ENCODE results near the gene ZNF225.
A peak's percentile ranks its signal among the peaks of the same experiment; 100 is the strongest.
"Not testable (repeated sequence)": the region's sequence is repeated elsewhere in the genome, so short reads cannot be mapped to it uniquely, and the experiment has no call there.

Gene ZNF225

DNA sequence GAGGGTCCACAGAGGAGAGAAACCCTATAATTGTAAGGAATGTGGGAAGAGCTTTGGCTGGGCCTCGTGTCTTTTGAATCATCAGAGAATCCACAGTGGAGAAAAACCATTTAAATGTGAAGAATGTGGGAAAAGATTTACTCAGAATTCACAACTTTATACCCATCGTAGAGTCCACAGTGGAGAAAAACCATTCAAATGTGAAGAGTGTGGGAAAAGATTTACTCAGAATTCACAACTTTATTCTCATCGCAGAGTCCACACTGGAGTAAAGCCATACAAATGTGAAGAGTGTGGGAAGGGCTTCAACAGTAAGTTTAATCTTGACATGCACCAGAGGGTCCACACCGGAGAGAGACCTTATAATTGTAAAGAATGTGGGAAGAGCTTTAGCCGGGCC, 18.8 kb downstream of the ZNF225 start:
- H3K9me3 Mint-ChIP-seq, result peaks cover 11% of the 10 kb centered on the region
- no peak for ATAC-seq
- no peaks in the 10 kb centered on the region for H3K4me1 Mint-ChIP-seq
- H3K4me3 Mint-ChIP-seq, result no peak overlapping the region
- no peaks in the 10 kb centered on the region for H3K27me3 Mint-ChIP-seq
- H3K36me3 Mint-ChIP-seq, result peaks cover 6% of the 10 kb centered on the region
- no peak overlapping the region for H3K27ac Mint-ChIP-seq

- peak; percentile 90 for ATAC-seq
- Mint-ChIP-seq H3K27me3 (no peaks in the 10 kb centered on the region), H3K36me3 (peaks cover 28% of the 10 kb centered on the region), H3K9me3 (peaks cover 3% of the 10 kb centered on the region), H3K27ac (peak within 1 kb of the TSS; percentile 91), H3K4me1 (peaks cover 15% of the 10 kb centered on the region), H3K4me3 (peak within 1 kb of the TSS; percentile 97)
These were observed 28.2 kb downstream of the ZNF225 start, which contains the start of gene ZNF234 for GRCh38 chr19:44141191-44142058. TSS of gene ZNF234 (plus strand) at chr19:44141554. CDS start at chr19:44144633, 3,079 bp downstream.

DNA sequence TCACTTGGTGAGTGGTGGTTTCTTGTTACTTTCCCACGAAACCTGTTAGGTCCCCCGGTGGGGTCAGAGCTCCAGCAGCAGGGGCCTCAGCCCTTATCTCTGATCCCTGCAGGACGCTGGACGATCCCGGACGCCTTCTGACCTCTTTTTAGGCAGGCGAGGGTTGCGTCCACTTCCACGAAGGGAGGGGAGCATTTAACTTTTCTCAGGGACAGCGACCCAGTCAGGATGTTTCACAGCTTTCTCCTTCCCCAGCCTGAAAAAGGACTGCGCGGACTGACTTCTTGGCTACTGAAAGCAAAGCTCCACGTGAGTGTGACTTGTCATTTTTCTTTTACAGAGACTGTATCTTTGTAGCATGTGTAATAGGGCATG, 28.8 kb downstream of the ZNF225 start:
- peaks cover 15% of the 10 kb centered on the region for H3K4me1 Mint-ChIP-seq
- H3K27ac Mint-ChIP-seq, result peak overlapping the region; percentile 91
- H3K9me3 Mint-ChIP-seq, result no peaks in the 10 kb centered on the region
- H3K27me3 Mint-ChIP-seq, result no peaks in the 10 kb centered on the region
- peaks cover 29% of the 10 kb centered on the region for H3K36me3 Mint-ChIP-seq
- H3K4me3 Mint-ChIP-seq, result peak overlapping the region; percentile 97
- no peak for ATAC-seq

DNA sequence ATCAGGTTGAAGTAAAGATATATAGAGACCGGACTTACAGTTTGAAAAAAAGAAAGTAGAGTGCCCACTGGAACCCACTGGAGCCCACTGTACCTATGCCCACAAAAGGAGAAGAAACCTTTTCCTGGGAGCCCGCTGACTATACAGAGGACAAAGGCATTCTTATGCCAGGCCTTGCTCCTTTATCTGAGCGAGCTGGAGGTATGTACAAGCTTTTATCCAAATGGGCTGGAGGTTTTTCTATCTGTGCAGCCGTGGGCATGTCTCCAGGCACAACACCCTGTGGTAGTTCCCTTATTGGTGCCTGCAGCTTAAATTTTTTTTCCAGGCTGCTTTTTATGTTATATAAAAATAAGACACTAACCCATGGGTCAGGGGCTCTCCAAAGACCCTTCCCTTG, 36.6 kb downstream of the ZNF225 start:
- Mint-ChIP-seq H3K9me3 (peaks cover 24% of the 10 kb centered on the region), H3K27me3 (no peaks in the 10 kb centered on the region), H3K27ac (no peak overlapping the region), H3K4me3 (no peak overlapping the region), H3K36me3 (peaks cover 95% of the 10 kb centered on the region), H3K4me1 (no peaks in the 10 kb centered on the region)
- no peak for ATAC-seq

DNA sequence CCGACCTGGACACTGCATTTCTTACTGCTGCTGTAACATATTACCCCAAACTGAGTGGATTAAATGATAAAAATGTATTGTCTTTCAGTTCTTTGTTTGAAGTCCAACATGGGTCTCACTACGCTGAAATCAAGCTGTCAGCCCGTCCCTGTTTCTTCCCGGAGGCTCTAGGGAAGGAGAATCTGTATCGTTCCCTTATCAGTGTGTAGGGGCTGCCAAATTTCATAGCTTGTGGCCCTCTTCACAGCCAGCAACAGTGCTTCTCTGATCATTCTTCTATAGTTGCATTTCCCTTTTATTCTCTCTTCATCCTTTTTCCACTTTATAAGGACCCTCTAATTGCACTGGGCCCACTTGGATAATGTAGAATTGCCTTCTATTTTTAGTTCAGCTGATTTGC, 38.3 kb downstream of the ZNF225 start:
- Mint-ChIP-seq H3K9me3 (peaks cover 26% of the 10 kb centered on the region), H3K36me3 (peaks cover 86% of the 10 kb centered on the region), H3K27me3 (no peaks in the 10 kb centered on the region), H3K4me1 (no peaks in the 10 kb centered on the region), H3K4me3 (no peak overlapping the region), H3K27ac (no peak overlapping the region)
- no peak for ATAC-seq

GRCh38 chr19:44156475-44156874, 43.3 kb downstream of the ZNF225 start:
- no peak for ATAC-seq
- H3K36me3 Mint-ChIP-seq, result peaks cover 60% of the 10 kb centered on the region
- peaks cover 35% of the 10 kb centered on the region for H3K9me3 Mint-ChIP-seq
- H3K27me3 Mint-ChIP-seq, result no peaks in the 10 kb centered on the region
- no peaks in the 10 kb centered on the region for H3K4me1 Mint-ChIP-seq
- H3K4me3 Mint-ChIP-seq, result no peak overlapping the region
- no peak overlapping the region for H3K27ac Mint-ChIP-seq

DNA sequence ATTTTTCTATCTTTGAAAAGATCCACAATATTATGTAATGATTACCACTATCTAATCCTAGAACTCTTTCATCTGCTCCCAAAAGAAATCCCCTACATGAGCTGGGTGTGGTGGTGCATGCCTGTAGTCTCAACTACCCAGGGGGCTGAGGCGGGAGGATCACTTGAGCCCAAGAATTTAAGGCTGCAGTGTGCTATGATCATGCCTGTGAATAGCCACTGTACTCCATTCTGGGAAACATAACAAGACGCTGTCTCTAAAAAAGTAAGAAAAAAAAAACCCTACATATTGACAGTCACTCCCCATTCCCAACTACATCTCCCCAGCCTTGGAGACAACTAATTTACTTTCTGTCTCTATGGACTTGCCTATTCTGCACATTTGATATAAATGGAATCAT, 50.6 kb downstream of the ZNF225 start:
- peaks cover 29% of the 10 kb centered on the region for H3K36me3 Mint-ChIP-seq
- H3K4me3 Mint-ChIP-seq, result no peak overlapping the region
- peaks cover 9% of the 10 kb centered on the region for H3K9me3 Mint-ChIP-seq
- H3K27ac Mint-ChIP-seq, result no peak overlapping the region
- peaks cover 27% of the 10 kb centered on the region for H3K4me1 Mint-ChIP-seq
- no peaks in the 10 kb centered on the region for H3K27me3 Mint-ChIP-seq
- no peak for ATAC-seq

DNA sequence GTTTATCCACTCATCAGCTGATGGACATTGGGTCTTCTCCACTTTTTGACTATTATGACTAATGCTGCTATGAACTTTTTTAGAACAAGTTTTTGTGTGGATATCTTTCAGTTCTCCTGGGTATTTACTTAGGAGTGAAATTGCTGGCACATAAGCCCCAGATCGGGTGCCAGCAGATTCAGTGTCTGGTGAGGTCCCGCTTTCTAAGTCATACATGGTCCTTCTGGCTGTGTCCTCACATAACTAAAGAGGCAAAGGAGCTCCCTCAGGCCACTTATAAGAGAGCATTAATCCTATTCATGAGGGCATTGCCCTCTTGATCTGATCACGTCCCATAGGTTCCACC, 51.1 kb downstream of the ZNF225 start:
- H3K27me3 Mint-ChIP-seq, result no peaks in the 10 kb centered on the region
- peaks cover 35% of the 10 kb centered on the region for H3K36me3 Mint-ChIP-seq
- peak overlapping the region; percentile 100 for H3K4me3 Mint-ChIP-seq
- H3K9me3 Mint-ChIP-seq, result peaks cover 9% of the 10 kb centered on the region
- peaks cover 27% of the 10 kb centered on the region for H3K4me1 Mint-ChIP-seq
- H3K27ac Mint-ChIP-seq, result peak overlapping the region; percentile 94
- no peak for ATAC-seq

DNA sequence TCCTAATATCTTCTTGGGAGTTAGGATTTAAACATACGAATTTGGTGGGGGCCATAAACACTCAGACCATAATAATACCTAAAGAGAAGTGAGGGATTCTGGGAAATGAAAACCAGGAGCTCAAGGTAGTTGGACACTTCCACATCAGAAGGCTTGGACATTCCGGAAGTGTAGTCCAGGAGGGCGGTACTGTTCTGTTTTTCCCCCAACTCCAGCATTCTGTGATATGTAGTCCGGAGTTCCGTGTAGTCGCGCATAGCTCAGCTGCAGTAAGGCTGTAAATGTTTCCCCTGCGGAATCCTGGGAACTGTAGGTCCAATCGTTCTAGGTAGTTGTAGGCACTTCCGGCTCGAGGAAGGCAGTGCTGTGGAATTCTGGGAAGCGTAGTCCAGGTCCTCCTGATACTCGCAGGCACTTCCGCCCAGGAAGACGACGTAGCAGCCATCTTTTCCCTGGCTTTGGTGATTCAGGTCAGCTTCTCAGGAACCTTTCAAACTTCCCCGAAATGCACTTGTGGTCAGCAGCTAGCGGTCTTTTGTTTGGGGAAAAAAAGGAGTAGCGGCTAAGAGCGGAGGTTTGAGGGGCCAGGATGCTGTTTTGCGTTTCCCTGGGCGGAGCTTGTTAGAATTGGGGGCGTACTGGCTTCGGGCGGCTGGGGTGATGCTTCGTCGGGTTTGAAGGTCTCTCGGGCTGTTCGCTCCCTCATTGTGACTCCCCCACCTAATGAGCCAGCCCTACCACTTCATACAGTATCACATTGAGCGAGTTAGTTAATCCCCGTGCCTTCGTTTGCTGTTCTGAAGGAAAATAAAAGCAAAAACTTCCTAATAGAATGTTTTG, 51.7 kb downstream of the ZNF225 start, which contains the start of gene ZNF226:
Gene ZNF226, plus strand, starts transcription at position 428 of the 840 bp plus-strand sequence. CDS start 4,981 bp downstream, outside the sequence.
- peaks cover 6% of the 10 kb centered on the region for H3K9me3 Mint-ChIP-seq
- peaks cover 40% of the 10 kb centered on the region for H3K36me3 Mint-ChIP-seq
- H3K4me1 Mint-ChIP-seq, result peaks cover 27% of the 10 kb centered on the region
- H3K27me3 Mint-ChIP-seq, result no peaks in the 10 kb centered on the region
- H3K27ac Mint-ChIP-seq, result peak within 1 kb of the TSS; percentile 94
- peak; percentile 97 for ATAC-seq
- H3K4me3 Mint-ChIP-seq, result peak within 1 kb of the TSS; percentile 100

DNA sequence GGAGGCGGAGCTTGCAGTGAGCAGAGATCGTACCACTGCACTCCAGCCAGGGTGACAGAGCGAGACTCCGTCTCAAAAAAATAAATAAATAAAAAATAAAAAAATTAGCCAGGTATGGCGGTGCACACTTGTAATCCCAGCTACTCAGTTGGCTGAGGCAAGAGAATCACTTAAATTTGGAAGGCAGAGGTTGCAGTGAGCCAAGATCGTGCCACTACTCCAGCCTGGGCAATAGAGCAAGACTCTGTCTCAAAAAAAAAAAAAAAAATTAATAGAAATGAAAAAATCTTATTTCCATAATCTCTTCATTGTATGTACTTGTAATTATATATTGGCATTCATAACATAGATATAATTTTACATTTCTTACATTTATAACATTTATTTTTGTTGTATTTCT, 57.5 kb downstream of the ZNF225 start:
- H3K4me3 Mint-ChIP-seq, H3K27ac Mint-ChIP-seq, H3K27me3 Mint-ChIP-seq, ATAC-seq: not testable (repeated sequence)
- peaks cover 14% of the 10 kb centered on the region for H3K4me1 Mint-ChIP-seq
- H3K36me3 Mint-ChIP-seq, result peaks cover 83% of the 10 kb centered on the region
- H3K9me3 Mint-ChIP-seq, result peaks cover 14% of the 10 kb centered on the region

GRCh38 chr19:44176590-44176989, 63.4 kb downstream of the ZNF225 start:
- Mint-ChIP-seq H3K4me3 (no peak overlapping the region), H3K36me3 (peaks cover 65% of the 10 kb centered on the region), H3K4me1 (no peaks in the 10 kb centered on the region), H3K27ac (no peak overlapping the region), H3K27me3 (no peaks in the 10 kb centered on the region), H3K9me3 (peaks cover 31% of the 10 kb centered on the region)
- no peak for ATAC-seq

DNA sequence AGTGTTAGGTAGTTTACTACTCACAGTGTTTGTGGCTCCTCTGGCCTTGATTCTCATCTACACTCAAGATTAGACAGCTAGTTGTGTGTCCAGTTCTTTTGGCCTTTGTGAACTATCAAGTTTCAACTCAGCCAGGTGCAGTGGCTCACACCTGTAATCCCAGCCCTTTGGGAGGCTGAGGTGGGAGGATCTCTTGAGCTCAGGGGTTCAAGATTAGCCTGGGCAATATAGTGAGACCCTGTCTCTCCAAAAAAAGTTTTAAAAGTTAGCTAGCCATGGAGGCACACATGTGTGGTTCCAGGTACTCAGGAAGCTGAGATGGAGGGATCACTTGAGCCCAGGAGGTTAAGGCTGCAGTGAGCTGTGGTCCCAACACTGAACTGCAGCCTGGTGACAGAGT, 67.8 kb downstream of the ZNF225 start:
- peaks cover 28% of the 10 kb centered on the region for H3K9me3 Mint-ChIP-seq
- ATAC-seq, result no peak
- peaks cover 21% of the 10 kb centered on the region for H3K36me3 Mint-ChIP-seq

GRCh38 chr19:44182145-44182544, 68.9 kb downstream of the ZNF225 start:
- no peaks in the 10 kb centered on the region for H3K4me1 Mint-ChIP-seq
- no peak for ATAC-seq
- H3K9me3 Mint-ChIP-seq, result peaks cover 16% of the 10 kb centered on the region
- peaks cover under 1% of the 10 kb centered on the region for H3K27me3 Mint-ChIP-seq
- H3K36me3 Mint-ChIP-seq, result peaks cover 9% of the 10 kb centered on the region
- H3K4me3 Mint-ChIP-seq, result no peak overlapping the region
- no peak overlapping the region for H3K27ac Mint-ChIP-seq

More for the DNA sequence above, 67.8 kb downstream of the ZNF225 start:
- Mint-ChIP-seq H3K27ac (no peak overlapping the region), H3K4me1 (no peaks in the 10 kb centered on the region), H3K27me3 (no peaks in the 10 kb centered on the region), H3K4me3 (no peak overlapping the region)
